ENCODE data around the gene NPC1. TPM values are rescaled to one million over a fixed set of nuclear protein-coding genes. Genes with fewer than 3 reads are reported as not detected.

NPC1 gene
- total RNA-seq, 1 experiment from 2014 or later, result 51.6 TPM

DNA sequence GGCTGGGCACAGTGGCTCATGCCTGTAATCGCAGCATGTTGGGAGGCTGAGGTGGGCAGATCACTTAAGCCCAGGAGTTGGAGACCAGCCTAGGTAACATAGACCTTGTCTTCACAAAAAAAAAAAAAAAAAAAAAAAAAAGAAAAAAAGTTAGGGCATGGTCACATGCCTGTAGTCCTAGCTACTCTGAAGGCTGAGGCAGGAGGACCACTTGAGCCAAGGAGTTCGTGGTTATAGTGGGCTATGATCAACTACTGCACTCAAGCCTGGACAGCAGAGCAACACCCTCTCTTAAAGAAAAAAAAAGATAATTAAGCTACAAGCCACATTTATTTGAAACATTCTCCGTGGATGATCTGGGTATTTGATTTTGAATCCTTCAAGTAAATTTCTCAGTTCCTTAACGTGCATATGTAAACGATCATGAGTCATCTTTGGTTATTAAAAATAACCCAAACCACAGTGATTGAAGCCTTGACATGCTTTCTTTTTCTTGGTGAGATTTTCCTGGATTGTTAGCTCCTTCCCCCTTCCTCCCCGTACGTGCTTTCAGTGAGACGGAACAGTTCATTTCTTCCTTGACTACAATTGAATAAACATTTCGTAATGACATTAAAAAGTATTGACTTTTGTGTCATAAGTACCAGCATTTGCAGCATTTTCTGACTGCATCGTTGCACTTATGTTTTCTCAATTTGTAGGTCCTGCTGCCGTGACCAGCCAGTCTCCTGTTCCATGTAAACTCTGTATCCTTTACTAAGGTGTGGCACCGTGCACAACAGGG, 62.7 kb downstream of the NPC1 start:
- Histone ChIP-seq H3K4me1 (ENCODE audit: control insufficient read depth in 1 of 2, insufficient read depth in 2 of 2, low read length in 2 of 2) (peaks cover 0 to 5% of the 10 kb centered on the region in 2 experiments; a peak in 2 of 4 replicates), H3K4me2 (ENCODE audit: low read length) (no peak overlapping the region), H3K36me3 (ENCODE audit: control insufficient read depth in 1 of 2, insufficient read depth in 2 of 2, low read length in 2 of 2) (peaks cover 36 to 54% of the 10 kb centered on the region in 2 experiments), H2AFZ (ENCODE audit: low read depth, low read length, poor library complexity, severe bottlenecking) (no peak overlapping the region), H3K9ac (ENCODE audit: low read length) (no peak overlapping the region), H3K9me3 (ENCODE audit: control insufficient read depth in 1 of 2, insufficient read depth in 1 of 2, low read depth in 1 of 2, low read length in 2 of 2) (no peaks in the 10 kb centered on the region), H4K20me1 (ENCODE audit: insufficient read depth) (no peaks in the 10 kb centered on the region), H3K27me3 (ENCODE audit: insufficient read depth, low read length) (no peaks in the 10 kb centered on the region), H3K9me2 (ENCODE audit: insufficient read depth) (no peaks in the 10 kb centered on the region), H3K4me3 (replicated peaks in 1 of 2; ENCODE audit: low read depth in 1 of 2, low read length in 2 of 2) (no peak overlapping the region), H3K79me2 (ENCODE audit: insufficient read depth, low read length) (no peaks in the 10 kb centered on the region), H3K27ac (ENCODE audit: low read depth, low read length) (no peak overlapping the region)
- ATAC-seq (no peak), DNase-seq (ENCODE audit: low read depth, low spot score) (no peak)
- POLR2A ChIA-PET, result no interaction called here
- BruUV-seq (replicated peaks), result no TSS peak
- TF ChIP-seq CTCF (IDR thresholded peaks at IDR 0.05 in 2 of 3, conservative IDR thresholded peaks at IDR 0.05 in 1 of 3; ENCODE audit: borderline replicate concordance in 1 of 3, insufficient read depth in 1 of 3, low read depth in 2 of 3, low read length in 2 of 3), result no peak
- TF ChIP-seq MAX (IDR thresholded peaks at IDR 0.05), result no peak
- no peak for TF ChIP-seq TCF7L2 (IDR thresholded peaks at IDR 0.05; ENCODE audit: borderline replicate concordance, extremely low read depth, insufficient read depth, insufficient read length)
- TF ChIP-seq EZH2 (IDR thresholded peaks at IDR 0.05), result no peak
- TF ChIP-seq SIN3A (IDR thresholded peaks at IDR 0.05; ENCODE audit: low read depth), result no peak
- no peak for TF ChIP-seq JUND (IDR thresholded peaks at IDR 0.05)
- TF ChIP-seq EGR1 (IDR thresholded peaks at IDR 0.05; ENCODE audit: low read depth), result no peak
- TF ChIP-seq SP1 (IDR thresholded peaks at IDR 0.05; ENCODE audit: low read depth), result no peak
- TF ChIP-seq CEBPB (IDR thresholded peaks at IDR 0.05; ENCODE audit: low read depth), result no peak
- TF ChIP-seq REST (IDR thresholded peaks at IDR 0.05; ENCODE audit: low read depth), result no peak
- no peak for TF ChIP-seq ELF1 (IDR thresholded peaks at IDR 0.05; ENCODE audit: borderline replicate concordance, low read depth)
- no peak for TF ChIP-seq ZNF274 (IDR thresholded peaks at IDR 0.05; ENCODE audit: low read depth, low read length)
- no peak for TF ChIP-seq ZFX (IDR thresholded peaks at IDR 0.05)
- TF ChIP-seq FOSL1 (IDR thresholded peaks at IDR 0.05; ENCODE audit: low read depth), result no peak
- intact Hi-C loops (cut with micrococcal nuclease), result no loop called here
- CTCF ChIA-PET, result interaction anchor here (0.6 kb wide), 1 partner anchor 107 kb away, joined by 4 read pairs; no protein-coding TSS in a partner anchor
- RAD21 ChIA-PET (ENCODE audit: low non-redundant PET in 1 of 2, low total read pairs in 2 of 2, uncharacterized antibody in 2 of 2, unreplicated experiment in 2 of 2), result interaction anchor here in 1 of 2 experiments (0.7 kb wide), 1 partner anchor 179 kb away, joined by 3 read pairs; no protein-coding TSS in a partner anchor
